Inflammatory macrophage treated with lipopolysaccharide for 4 hours (primary cell): ENCODE results near the gene USH2A.

ENCODE experiments used
- DNase-seq: peaks from one replicate; pipeline ENCODE4 v3.0.0-alpha.2; 2020

The USH2A gene

DNA sequence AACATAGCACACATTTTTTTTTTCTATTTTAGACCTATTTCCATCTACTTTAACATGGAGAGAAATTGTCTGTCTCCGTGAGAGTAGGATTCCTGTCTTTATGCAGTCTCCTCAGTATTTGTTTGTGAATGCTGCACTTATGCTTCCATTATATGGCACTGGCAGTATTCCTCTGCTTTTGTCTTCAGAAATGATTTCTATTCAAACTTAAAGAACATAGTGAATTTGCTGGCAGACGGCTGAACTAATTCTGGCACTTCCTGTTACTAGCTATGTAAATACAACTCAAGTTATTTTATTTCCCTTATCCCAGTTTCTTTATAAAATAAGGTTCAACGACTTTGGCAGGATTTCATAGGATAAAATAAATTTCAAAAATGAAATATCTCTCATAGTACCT lies 810.9 kb downstream of the USH2A start:
- DNase-seq = no peak

DNA sequence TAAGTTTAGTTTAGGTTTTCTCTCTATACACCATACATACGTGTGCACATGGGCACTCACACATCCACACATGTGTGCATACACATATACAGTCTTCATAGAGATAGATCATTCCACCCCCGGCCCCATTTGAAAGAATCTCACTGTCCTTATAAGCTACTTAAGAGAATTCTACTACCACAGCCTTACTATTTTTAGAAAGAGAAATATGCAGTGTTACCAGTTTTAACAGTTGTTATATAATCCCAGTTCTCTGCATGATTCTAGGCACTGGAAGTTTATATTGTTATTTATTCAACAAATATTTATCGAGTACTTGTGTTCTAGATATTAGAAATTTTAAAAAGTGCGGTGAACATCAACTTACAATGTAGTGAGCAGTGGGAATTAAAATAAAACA lies 814.6 kb downstream of the USH2A start:
- DNase-seq = no peak

DNA sequence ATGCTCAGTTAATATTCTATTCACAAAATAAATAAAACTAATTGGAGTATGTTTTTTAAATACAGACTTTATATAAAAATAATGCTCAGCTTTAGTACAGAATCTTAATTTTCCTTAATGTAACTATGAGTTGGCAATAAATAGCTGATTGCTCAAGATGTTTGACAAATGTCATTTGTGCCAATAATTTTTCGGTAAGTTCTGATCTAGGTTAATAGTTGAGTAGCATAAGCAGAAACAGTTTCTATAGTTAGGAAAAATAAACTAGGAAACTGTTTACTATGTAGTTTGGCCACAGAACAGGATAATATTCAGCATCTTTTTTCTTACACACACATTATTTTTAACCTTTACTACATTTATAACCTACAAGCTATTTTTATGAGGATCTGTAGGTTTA lies 815.8 kb downstream of the USH2A start:
- no peak for DNase-seq

DNA sequence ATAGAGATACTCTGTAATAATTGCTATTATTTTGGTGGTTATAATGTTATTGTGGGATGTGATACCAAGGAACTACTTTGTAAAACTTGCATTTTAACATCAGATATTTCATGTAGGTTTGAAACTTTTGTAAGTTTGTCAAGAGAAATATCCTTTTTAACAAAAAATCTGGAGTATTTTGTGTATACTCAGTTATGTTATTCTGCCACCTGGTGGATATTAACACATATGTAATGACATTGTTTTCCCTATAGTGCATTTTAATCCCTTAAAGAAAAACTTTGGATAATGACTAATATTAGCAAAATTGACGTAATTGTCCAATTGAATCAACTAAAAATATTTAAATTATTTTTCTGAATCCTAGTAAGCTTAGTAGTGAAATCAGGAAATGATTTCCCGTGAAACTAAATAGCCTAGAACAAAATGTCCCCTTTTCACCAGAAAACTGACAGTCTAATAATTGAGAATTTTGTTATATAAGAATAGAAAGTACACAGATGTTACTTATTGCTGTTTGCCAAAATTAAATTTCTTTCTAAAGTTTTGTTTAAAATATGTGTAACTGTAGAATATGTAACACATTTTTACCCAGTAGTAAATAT lies 816.6 kb downstream of the USH2A start:
- peak; percentile 6 for DNase-seq

DNA sequence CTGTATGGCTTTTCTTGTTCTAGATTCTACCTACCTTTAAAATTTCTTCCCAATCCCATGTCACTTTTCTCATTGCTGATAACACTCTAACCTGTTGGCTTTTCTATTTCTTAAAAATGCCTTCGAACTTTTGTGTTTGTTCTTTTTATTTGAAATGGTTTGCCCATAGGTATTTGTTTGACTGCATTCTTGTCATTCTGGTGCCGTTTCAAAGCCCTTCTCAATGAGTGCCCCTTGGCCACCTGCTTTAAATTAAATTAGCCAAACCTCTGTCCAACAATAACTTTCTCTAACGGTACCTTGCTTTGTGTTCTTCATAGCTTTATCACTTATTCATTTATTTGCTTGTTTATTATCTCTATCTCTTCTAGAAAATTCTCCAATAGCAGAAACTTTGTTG lies 817.2 kb downstream of the USH2A start:
- DNase-seq = no peak

DNA sequence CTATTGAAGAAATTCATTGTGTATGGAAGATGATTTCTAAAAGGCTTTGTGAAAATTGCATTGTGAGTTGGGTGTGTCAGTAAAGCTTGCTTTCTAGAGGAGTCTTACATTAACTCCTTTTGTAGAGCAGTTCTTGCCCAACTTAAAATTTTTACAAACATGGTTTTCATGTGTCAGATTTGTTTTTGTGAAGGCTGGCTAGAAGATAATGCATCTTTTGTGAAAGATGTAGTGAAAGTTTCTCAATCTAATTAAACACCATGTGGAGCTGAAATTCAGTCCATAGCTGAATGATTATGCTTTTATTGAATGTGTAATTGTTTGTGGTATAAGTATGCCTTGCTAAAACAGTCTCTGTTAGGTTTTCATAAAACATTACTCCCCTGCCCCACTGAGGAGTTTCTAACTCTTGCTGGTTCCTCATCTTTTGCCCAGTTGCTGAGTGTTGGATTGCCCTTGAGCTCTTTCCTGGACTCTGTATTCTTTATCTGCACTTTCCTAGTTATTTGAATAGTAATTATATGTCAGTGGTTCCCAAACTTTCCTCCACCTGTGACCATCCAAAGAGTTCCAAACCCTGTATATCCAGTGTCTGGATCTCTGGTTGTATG lies 818.1 kb downstream of the USH2A start:
- no peak for DNase-seq

DNA sequence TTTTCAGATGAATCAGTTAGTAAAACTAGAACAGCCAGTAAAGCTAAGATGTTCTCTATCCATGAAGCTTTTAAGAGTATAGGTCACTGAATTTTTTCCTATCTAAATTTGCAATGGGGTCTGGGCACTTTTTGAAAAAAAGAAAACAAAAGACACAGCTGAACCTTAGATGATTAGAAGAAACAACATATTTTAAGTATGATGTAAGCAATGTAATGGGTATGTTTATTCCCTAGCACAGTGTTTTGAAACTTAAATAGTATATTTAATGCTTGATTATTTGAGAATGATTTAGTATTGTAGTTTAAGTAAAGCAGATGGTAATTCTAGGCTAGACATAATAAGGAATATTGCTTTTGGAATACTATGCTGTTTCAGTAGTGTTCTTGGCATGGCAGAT lies 819.9 kb downstream of the USH2A start:
- no peak for DNase-seq

DNA sequence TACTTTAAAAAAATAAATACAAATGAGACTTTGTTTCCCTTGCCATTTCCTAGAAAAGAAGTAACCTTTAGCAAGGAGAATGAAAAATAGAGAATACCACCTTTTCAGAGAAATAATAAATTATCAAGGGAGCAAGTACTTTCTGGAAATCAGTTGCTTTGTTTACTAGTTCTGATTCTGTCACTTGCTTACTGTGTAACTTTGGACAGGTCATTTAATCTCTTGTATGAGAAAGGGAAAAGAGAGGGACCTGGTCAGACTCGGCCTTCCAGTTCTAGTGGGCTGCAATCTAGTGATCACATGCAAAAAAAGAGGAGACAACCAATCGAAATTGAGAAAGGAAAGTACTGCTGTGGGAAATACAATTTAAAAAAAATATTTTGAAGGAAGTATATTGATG lies 822.0 kb downstream of the USH2A start:
- no peak for DNase-seq

DNA sequence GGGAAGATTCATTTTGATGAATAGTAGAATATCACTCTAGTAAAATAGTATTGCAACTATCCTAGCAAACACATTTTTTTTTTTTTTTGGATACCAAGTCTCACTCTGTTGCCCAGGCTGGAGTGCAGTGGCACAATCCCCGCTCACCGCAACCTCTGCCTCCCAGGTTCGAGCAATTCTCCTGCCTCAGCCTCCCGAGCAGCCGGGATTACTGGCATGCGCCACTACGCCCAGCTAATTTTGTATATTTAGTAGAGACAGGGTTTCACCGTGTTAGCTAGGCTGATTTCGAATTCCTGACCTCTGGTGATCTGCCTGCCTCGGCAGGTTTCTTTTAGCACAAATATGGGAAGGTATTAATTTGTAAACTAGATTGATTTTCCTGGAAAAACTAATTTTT lies 822.4 kb downstream of the USH2A start:
- no peak for DNase-seq

DNA sequence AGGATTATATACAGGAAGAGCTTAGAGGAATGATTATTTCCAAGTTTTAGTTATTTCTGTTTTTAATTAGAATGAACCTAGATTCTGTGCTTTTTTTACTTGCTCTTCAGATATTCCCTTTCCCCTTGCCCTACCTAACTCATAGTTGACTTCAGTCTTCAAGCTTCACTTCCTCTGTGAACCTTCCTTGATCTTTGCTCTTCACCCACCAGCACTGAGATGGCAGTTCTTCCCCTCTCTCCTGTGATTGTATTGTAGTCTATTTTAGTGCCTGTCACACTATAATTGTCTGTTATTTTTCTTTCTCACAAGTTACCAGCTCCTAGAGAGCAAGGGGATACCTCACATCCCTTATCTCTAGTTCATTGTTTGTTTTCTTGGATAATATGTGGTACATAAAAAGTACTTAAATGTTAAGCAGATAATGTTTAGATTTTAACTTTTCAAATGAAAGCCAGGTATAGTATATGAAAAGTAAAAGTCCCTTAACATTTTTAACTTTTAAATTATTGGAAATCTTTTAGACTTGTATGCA lies 822.9 kb downstream of the USH2A start:
- DNase-seq = no peak

DNA sequence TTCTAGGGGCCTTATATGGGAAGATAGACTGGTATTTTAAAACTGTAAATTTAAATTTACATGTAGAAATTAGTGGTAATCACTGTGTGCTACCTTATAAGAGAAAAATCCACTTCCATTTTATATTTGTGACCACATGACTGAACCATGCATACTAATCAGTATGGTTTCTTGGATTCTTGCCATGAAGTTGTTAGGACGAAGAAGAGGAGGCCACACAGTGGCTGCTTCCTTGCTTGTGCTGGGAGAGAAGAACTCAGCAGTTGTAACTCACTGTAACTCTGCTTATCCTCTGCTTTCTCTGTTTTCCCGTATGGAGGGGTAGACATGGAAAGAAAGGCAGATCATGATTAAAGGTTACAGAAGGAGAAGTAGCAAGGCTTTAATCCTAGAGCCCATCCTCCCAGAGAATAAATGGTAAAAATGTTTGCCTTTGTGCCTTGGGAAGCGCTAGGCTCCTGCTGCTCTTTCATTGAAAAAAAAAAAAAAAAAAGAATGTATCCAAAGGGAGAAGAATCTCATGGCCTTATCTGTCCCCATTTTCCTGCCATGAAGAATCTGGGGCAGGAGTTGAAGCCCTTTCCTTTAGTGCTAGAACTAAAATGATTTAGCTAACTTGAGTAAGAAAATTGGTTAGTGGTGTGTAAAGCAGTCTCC lies 823.7 kb downstream of the USH2A start:
- no peak for DNase-seq

DNA sequence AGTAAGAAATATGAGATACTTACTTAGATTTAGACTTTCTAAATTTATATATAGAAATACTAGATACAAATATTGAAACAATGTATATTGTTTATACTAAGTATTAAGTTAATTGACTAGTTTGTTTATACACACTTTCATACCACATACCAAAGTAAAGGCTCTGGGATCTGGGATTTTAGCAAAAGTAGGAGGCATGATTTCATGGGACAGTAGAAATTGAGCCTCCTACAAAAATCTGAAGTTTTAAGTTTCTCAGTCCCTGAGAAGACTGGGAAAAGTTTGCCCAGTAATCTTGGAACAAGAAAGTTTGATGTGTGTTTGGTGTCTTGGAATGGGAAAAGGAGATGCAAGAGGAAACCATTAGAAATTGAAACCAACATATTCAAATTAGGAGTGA lies 825.3 kb downstream of the USH2A start:
- DNase-seq = no peak

DNA sequence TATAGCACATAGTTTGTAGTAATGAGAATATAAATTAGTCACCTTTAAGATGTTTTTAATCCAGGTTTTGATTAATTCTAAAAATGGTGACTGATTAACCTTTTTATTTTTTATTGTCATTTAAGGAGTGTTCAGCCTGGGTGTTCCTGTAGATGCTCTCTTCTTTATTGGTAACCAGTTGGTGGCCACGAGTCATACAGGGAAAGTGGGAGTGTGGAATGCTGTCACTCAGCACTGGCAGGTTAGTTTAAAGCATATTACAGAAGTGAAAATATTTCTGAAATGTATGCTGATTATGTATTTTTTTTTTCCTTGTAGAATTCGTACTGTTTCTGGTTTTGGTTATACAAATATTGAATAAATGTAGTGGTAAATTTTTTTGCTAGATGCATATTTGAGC lies 828.0 kb downstream of the USH2A start:
- no peak for DNase-seq

DNA sequence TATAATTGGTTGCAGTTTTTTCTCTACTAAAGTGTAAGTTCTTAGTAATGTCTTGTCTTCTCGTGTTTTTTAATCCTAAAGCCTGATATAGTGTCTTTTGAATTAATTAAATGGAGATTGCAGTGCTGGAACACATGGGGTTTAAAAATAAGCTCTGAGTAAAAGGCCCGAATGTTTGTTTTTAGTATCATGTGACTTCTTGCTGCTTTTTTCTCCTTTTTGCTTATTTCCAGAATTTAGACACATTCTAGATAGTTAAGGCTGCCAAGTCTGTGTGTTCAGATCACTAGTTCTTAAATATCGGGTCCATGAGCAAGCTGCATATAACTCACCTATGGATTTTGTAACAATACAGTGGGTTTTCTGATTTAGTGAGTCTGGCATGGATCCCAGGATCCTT lies 828.6 kb downstream of the USH2A start:
- DNase-seq = no peak

DNA sequence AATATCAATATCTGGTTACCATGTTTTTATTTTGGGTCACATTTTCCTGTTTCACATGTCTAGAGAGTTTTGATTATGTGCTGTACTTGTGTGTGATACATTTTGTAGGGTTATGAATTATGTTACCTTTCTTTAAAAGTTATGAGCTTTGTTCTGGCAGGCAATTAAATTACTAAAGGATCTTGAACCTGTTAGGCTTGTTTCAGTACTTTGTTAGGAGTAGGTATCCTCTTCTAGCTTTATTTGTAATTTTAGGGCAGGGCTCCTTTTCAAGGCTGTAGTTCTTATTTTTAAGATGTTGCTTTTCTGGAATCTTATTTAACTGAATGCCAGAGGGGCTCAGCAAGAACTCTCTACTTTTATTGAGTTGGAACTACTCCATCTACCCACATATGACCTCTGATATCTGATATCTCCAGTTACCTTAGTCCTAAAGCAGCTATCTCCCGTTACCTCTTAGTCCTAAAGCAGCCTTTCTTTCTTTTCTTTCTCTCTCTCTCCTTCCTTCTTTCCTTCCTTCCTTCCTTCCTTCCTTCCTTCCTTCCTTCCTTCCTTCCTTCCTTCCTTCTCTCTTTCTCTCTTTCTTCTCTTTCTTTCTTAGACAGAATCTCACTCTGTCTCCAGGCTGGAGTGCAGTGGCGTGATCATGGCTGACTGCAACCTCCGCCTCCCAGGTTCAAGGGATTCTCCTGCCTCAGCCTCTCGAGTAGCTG lies 832.3 kb downstream of the USH2A start:
- DNase-seq = no peak

DNA sequence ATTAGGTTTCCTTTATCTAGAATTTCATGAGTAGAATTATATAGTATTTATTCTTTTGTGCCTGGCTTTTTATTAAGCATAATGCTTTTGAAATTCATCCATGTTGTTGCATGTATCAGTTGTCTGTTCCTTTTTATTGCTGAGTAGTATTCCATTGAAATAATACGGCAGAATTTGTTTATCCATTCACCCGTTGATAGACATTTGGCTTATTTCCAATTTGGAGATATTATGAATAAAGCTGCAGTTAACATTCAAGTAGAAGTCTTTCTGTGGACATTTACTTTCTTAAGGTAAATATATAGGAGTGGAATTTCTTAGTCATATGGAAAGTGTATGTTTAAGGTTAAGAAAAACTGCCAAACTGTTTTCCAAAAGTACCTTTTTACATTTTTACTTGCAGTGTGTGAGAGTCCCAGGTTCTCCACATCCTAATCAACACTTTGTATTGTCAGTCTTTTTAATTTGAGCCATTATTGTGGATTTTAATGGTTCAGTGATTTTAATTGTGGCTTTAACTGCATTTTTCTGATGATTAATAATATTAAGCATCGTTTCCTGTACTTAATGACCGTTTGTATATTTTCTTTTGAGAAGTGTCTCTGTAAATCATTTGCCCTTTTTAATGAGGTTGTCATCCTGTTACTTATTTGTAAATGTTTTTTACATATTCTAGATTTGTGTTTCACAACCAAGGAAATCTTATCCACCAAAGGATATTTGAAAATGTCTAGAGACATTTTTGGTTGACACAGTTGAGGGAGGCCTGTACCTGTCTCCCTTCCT lies 833.4 kb downstream of the USH2A start:
- no peak for DNase-seq

DNA sequence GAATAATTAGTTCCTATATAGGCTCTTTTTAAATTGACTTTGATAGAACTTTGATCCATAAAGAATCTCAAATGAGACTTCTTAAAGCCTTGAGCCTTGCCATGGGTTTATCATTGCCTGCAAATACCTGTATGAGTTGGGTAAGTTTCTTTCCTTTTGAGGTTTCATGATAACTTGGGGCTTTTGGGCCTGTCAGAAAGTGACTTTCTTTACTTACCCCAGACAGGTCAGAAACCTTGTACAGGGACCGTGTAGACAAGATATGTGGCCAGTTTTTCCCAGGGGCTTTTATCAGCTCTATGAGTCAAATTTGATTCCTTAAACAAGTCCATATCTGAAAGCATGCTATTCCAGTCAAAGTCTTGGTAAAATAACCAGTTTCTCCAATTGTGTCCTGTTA lies 838.9 kb downstream of the USH2A start:
- no peak for DNase-seq

DNA sequence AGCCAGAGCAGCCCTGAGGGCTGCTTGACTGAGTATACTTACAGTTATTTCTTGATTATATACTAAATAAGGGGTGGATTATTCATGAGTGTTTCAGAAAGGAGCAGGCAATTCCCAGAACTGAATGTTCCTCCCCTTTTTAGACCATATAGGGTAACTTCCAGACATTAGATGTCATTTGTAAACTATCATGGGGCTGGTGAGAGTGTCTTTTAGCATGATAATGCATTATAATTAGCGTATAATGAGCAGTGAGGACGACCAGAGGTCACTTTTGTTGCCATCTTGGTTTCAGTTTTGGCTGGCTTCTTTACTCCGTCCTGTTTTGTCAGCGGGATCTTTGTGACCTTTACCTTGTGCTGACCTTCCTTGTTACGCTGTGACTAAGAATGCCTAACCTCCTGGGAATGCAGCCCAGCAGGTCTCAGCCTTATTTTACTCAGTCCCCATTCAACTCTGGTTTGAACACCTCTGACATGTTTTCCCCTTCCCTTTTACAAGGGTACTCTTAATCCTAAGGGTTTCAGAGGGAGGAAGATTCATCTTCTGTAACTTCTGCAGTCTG lies 840.0 kb downstream of the USH2A start:
- DNase-seq = no peak

DNA sequence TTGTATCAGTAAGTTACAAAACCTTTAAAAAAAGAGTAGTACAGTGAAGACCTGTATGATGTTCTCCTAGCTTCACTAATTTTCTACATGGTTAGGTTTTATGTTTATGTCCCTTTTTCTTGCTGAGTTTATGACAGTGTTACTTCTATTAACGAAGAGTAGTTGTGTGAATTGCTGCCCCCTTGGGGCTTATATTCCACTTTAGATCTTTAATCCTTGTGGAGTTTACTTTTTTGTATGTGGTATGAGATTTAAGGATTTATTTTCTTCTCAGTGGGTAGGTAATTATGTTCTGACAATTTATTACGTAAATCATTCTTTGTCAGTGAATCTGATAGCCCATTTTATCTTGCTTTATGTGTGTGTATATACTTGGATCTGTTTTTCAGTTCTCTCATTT lies 841.4 kb downstream of the USH2A start:
- no peak for DNase-seq
